HEK293 (cell line): Measurements from ENCODE around the gene LY6G6D.
A peak's percentile ranks its signal among the peaks of the same experiment; 100 is the strongest.

Experiments
- GLIS2 ChIP-seq: fragments of 450-650 bp; formaldehyde crosslinking; IDR thresholded peaks from 2 replicates; pipeline ENCODE4 v1.5.1; 2016; ENCODE audit warnings: missing biosample characterization, missing genetic modification characterization
- IKZF3 ChIP-seq: fragments of 450-650 bp; IDR thresholded peaks from 2 replicates; pipeline ENCODE4 v1.5.0; 2018; ENCODE audit warnings: missing biosample characterization, mild to moderate bottlenecking, missing genetic modification characterization, moderate library complexity
- PATZ1 ChIP-seq: fragments of 450-650 bp; formaldehyde crosslinking; IDR thresholded peaks from 2 replicates; pipeline ENCODE4 v1.5.1; 2016; ENCODE audit warnings: missing biosample characterization, missing genetic modification characterization
- YY2 ChIP-seq: fragments of 450-650 bp; formaldehyde crosslinking; IDR thresholded peaks from 2 replicates; pipeline ENCODE4 v1.5.1; 2016; ENCODE audit warnings: missing biosample characterization, missing genetic modification characterization
- ZEB2 ChIP-seq: fragments of 450-650 bp; formaldehyde crosslinking; IDR thresholded peaks from 2 replicates; pipeline ENCODE4 v1.5.1; 2016; ENCODE audit warnings: missing biosample characterization, missing genetic modification characterization
- ZNF211 ChIP-seq: fragments of 450-650 bp; formaldehyde crosslinking; IDR thresholded peaks from 2 replicates; pipeline ENCODE4 v1.5.1; 2016; ENCODE audit warnings: low read depth, missing biosample characterization, missing genetic modification characterization
- ZNF416 ChIP-seq: fragments of 450-650 bp; formaldehyde crosslinking; IDR thresholded peaks from 2 replicates; pipeline ENCODE4 v1.5.1; 2016; ENCODE audit warnings: missing biosample characterization, missing genetic modification characterization
- ZNF423 ChIP-seq: fragments of 450-650 bp; formaldehyde crosslinking; IDR thresholded peaks from 2 replicates; pipeline ENCODE4 v1.5.1; 2016; ENCODE audit warnings: missing biosample characterization, missing genetic modification characterization
- ZNF48 ChIP-seq: fragments of 450-650 bp; formaldehyde crosslinking; IDR thresholded peaks from 2 replicates; pipeline ENCODE4 v1.5.1; 2016; ENCODE audit warnings: missing biosample characterization, missing genetic modification characterization
- ZNF548 ChIP-seq: fragments of 450-650 bp; formaldehyde crosslinking; IDR thresholded peaks from 2 replicates; pipeline ENCODE4 v1.5.1; 2016; ENCODE audit warnings: missing biosample characterization, missing genetic modification characterization
- ZNF561 ChIP-seq: fragments of 450-650 bp; IDR thresholded peaks from 2 replicates; pipeline ENCODE4 v1.5.1; 2018; ENCODE audit warnings: missing biosample characterization, missing genetic modification characterization, borderline replicate concordance
- ZNF660 ChIP-seq: fragments of 450-650 bp; IDR thresholded peaks from 2 replicates; pipeline ENCODE4 v1.5.1; 2018; ENCODE audit warnings: missing biosample characterization, mild to moderate bottlenecking, missing genetic modification characterization
- TF ChIP-seq, protein P1 (sequence below): fragments of 450-650 bp; formaldehyde crosslinking; IDR thresholded peaks from 2 replicates; pipeline ENCODE4; 2016; ENCODE audit warnings: missing biosample characterization, missing genetic modification characterization
- TF ChIP-seq, protein P2 (sequence below): fragments of 450-650 bp; formaldehyde crosslinking; IDR thresholded peaks from 2 replicates; pipeline ENCODE4 v1.5.1; 2016; ENCODE audit warnings: missing biosample characterization, missing genetic modification characterization
- TF ChIP-seq, protein P3 (sequence below): fragments of 450-650 bp; formaldehyde crosslinking; IDR thresholded peaks from 2 replicates; pipeline ENCODE4 v1.5.1; 2016; ENCODE audit warnings: missing biosample characterization, missing genetic modification characterization, borderline replicate concordance
- TF ChIP-seq, protein P4 (sequence below): fragments of 450-650 bp; formaldehyde crosslinking; IDR thresholded peaks from 2 replicates; pipeline ENCODE4 v1.5.1; 2017; ENCODE audit warnings: missing biosample characterization, missing genetic modification characterization
- TF ChIP-seq, protein P5 (sequence below): fragments of 450-650 bp; formaldehyde crosslinking; IDR thresholded peaks from 2 replicates; pipeline ENCODE4 v1.5.1; 2016; ENCODE audit warnings: missing biosample characterization, missing genetic modification characterization, low read depth
- TF ChIP-seq, protein P6 (sequence below): fragments of 450-650 bp; formaldehyde crosslinking; IDR thresholded peaks from 2 replicates; pipeline ENCODE4 v1.5.1; 2016; ENCODE audit warnings: missing biosample characterization, missing genetic modification characterization
- TF ChIP-seq, protein P7 (sequence below): sonication (generic); formaldehyde crosslinking; IDR thresholded peaks from 2 replicates; pipeline ENCODE4 v1.8.1; 2022; ENCODE audit warnings: mild to moderate bottlenecking, moderate library complexity, missing genetic modification reagents
- TF ChIP-seq, protein P8 (sequence below): fragments of 450-650 bp; formaldehyde crosslinking; optimal IDR thresholded peaks from 2 replicates; pipeline ENCODE3; 2016; ENCODE audit warnings: missing biosample characterization, mild to moderate bottlenecking, missing genetic modification characterization

LY6G6D gene

DNA sequence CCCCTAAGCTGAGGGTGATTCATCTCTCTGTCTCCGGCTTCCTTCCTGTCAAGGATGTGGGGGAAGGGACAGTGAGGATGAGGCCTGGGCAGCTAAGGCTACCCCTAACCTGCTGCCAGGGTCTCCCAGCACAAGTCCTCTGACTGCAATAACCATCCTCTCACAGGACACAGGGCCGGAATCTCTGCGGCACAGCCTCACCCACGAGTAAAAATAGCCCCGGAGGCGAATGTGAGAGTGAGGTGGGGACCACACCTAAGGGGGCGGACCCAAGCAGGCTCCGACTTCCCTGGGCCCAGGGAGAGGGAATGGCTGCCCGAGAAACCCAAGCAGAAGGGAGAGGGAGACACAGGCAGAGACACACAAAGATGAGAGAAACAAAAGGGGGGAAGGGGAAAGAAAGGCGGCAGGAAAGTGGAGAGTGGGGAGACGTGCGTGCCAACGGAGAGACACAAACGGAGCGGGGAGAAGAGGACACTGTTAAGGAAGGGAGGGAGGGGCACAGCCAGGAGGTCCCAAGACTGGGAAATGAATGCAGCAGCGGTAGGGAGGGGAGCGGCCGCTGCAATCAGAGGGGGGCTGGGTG is 19.8 kb downstream of the LY6G6D start (continued):
- TF ChIP-seq, protein P1, sequence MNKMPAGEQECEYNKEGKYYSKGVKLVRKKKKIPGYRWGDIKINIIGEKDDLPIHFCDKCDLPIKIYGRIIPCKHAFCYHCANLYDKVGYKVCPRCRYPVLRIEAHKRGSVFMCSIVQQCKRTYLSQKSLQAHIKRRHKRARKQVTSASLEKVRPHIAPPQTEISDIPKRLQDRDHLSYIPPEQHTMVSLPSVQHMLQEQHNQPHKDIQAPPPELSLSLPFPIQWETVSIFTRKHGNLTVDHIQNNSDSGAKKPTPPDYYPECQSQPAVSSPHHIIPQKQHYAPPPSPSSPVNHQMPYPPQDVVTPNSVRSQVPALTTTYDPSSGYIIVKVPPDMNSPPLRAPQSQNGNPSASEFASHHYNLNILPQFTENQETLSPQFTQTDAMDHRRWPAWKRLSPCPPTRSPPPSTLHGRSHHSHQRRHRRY (tag by site-specific recombination): no peak
- TF ChIP-seq, protein P2, sequence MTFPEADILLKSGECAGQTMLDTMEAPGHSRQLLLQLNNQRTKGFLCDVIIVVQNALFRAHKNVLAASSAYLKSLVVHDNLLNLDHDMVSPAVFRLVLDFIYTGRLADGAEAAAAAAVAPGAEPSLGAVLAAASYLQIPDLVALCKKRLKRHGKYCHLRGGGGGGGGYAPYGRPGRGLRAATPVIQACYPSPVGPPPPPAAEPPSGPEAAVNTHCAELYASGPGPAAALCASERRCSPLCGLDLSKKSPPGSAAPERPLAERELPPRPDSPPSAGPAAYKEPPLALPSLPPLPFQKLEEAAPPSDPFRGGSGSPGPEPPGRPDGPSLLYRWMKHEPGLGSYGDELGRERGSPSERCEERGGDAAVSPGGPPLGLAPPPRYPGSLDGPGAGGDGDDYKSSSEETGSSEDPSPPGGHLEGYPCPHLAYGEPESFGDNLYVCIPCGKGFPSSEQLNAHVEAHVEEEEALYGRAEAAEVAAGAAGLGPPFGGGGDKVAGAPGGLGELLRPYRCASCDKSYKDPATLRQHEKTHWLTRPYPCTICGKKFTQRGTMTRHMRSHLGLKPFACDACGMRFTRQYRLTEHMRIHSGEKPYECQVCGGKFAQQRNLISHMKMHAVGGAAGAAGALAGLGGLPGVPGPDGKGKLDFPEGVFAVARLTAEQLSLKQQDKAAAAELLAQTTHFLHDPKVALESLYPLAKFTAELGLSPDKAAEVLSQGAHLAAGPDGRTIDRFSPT: peak; percentile 88
- TF ChIP-seq, protein P3, sequence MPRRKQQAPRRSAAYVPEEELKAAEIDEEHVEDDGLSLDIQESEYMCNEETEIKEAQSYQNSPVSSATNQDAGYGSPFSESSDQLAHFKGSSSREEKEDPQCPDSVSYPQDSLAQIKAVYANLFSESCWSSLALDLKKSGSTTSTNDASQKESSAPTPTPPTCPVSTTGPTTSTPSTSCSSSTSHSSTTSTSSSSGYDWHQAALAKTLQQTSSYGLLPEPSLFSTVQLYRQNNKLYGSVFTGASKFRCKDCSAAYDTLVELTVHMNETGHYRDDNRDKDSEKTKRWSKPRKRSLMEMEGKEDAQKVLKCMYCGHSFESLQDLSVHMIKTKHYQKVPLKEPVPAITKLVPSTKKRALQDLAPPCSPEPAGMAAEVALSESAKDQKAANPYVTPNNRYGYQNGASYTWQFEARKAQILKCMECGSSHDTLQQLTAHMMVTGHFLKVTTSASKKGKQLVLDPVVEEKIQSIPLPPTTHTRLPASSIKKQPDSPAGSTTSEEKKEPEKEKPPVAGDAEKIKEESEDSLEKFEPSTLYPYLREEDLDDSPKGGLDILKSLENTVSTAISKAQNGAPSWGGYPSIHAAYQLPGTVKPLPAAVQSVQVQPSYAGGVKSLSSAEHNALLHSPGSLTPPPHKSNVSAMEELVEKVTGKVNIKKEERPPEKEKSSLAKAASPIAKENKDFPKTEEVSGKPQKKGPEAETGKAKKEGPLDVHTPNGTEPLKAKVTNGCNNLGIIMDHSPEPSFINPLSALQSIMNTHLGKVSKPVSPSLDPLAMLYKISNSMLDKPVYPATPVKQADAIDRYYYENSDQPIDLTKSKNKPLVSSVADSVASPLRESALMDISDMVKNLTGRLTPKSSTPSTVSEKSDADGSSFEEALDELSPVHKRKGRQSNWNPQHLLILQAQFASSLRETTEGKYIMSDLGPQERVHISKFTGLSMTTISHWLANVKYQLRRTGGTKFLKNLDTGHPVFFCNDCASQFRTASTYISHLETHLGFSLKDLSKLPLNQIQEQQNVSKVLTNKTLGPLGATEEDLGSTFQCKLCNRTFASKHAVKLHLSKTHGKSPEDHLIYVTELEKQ (tag by site-specific recombination): 0 out of 2 replicates have a peak, but pooled peaks have one; percentile 54
- no peak for TF ChIP-seq ZNF48
- TF ChIP-seq, protein P4, sequence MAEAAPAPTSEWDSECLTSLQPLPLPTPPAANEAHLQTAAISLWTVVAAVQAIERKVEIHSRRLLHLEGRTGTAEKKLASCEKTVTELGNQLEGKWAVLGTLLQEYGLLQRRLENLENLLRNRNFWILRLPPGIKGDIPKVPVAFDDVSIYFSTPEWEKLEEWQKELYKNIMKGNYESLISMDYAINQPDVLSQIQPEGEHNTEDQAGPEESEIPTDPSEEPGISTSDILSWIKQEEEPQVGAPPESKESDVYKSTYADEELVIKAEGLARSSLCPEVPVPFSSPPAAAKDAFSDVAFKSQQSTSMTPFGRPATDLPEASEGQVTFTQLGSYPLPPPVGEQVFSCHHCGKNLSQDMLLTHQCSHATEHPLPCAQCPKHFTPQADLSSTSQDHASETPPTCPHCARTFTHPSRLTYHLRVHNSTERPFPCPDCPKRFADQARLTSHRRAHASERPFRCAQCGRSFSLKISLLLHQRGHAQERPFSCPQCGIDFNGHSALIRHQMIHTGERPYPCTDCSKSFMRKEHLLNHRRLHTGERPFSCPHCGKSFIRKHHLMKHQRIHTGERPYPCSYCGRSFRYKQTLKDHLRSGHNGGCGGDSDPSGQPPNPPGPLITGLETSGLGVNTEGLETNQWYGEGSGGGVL: peak; percentile 80
- 0 out of 2 replicates have a peak, but pooled peaks have one; percentile 12 for TF ChIP-seq ZNF423
- TF ChIP-seq ZNF548 (tag by site-specific recombination): no peak
- no peak for TF ChIP-seq ZNF660
- TF ChIP-seq ZNF561: 0 out of 2 replicates have a peak, but pooled peaks have one; percentile 34
- TF ChIP-seq, protein P5, sequence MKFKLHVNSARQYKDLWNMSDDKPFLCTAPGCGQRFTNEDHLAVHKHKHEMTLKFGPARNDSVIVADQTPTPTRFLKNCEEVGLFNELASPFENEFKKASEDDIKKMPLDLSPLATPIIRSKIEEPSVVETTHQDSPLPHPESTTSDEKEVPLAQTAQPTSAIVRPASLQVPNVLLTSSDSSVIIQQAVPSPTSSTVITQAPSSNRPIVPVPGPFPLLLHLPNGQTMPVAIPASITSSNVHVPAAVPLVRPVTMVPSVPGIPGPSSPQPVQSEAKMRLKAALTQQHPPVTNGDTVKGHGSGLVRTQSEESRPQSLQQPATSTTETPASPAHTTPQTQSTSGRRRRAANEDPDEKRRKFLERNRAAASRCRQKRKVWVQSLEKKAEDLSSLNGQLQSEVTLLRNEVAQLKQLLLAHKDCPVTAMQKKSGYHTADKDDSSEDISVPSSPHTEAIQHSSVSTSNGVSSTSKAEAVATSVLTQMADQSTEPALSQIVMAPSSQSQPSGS (tag by site-specific recombination): no peak
- TF ChIP-seq GLIS2: peak; percentile 96
- TF ChIP-seq YY2 (tag by site-specific recombination): no peak
- TF ChIP-seq, protein P6, sequence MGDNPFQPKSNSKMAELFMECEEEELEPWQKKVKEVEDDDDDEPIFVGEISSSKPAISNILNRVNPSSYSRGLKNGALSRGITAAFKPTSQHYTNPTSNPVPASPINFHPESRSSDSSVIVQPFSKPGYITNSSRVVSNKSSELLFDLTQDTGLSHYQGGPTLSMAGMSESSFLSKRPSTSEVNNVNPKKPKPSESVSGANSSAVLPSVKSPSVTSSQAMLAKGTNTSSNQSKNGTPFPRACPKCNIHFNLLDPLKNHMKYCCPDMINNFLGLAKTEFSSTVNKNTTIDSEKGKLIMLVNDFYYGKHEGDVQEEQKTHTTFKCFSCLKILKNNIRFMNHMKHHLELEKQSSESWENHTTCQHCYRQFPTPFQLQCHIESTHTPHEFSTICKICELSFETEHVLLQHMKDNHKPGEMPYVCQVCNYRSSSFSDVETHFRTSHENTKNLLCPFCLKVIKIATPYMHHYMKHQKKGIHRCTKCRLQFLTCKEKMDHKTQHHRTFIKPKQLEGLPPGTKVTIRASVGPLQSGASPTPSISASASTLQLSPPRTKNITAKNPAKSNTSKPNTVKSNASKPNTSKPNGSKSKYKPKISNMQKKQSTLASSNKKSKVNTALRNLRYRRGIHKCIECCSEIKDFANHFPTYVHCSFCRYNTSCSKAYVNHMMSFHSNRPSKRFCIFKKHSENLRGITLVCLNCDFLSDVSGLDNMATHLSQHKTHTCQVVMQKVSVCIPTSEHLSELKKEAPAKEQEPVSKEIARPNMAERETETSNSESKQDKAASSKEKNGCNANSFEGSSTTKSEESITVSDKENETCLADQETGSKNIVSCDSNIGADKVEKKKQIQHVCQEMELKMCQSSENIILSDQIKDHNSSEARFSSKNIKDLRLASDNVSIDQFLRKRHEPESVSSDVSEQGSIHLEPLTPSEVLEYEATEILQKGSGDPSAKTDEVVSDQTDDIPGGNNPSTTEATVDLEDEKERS (tag by site-specific recombination): no peak; the same call in 1 of the 2 replicates
- TF ChIP-seq IKZF3 (tag by site-specific recombination): peak; percentile 52
- TF ChIP-seq, protein P7, sequence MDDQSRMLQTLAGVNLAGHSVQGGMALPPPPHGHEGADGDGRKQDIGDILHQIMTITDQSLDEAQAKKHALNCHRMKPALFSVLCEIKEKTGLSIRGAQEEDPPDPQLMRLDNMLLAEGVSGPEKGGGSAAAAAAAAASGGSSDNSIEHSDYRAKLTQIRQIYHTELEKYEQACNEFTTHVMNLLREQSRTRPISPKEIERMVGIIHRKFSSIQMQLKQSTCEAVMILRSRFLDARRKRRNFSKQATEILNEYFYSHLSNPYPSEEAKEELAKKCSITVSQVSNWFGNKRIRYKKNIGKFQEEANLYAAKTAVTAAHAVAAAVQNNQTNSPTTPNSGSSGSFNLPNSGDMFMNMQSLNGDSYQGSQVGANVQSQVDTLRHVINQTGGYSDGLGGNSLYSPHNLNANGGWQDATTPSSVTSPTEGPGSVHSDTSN (CRISPR knock-in tag): no peak
- TF ChIP-seq ZNF211: no peak
- TF ChIP-seq ZEB2 (tag by site-specific recombination): peak; percentile 94
- peak; percentile 89 for TF ChIP-seq PATZ1
- TF ChIP-seq, protein P8, sequence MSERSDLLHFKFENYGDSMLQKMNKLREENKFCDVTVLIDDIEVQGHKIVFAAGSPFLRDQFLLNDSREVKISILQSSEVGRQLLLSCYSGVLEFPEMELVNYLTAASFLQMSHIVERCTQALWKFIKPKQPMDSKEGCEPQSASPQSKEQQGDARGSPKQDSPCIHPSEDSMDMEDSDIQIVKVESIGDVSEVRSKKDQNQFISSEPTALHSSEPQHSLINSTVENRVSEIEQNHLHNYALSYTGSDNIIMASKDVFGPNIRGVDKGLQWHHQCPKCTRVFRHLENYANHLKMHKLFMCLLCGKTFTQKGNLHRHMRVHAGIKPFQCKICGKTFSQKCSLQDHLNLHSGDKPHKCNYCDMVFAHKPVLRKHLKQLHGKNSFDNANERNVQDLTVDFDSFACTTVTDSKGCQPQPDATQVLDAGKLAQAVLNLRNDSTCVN (tag by site-specific recombination): peak; percentile 11
- no peak for TF ChIP-seq ZNF416 (tag by site-specific recombination)
